MG63 (cell line): Measurements from ENCODE around the gene HRH1. TPM values are rescaled to one million over a fixed set of nuclear protein-coding genes. Genes with fewer than 3 reads are reported as not detected.
"Not testable (repeated sequence)": the region's sequence is repeated elsewhere in the genome, so short reads cannot be mapped to it uniquely, and the experiment has no call there.

Source experiments
- DNase-seq: peaks from one replicate; pipeline ENCODE4 v3.0.0-alpha.2; 2020
- H3K27me3 ChIP-seq: fragments of 250-450 bp; sonication (Bioruptor Pico); 2 replicates; pipeline ENCODE4 v1.5.1; 2020; ENCODE audit warnings: mild to moderate bottlenecking, moderate library complexity
- H3K36me3 ChIP-seq: fragments of 250-450 bp; sonication (Bioruptor Pico); 2 replicates; pipeline ENCODE4 v1.5.1; 2020; ENCODE audit warnings: mild to moderate bottlenecking, moderate library complexity
- H3K4me3 ChIP-seq: fragments of 250-450 bp; sonication (Bioruptor Pico); 2 replicates; pipeline ENCODE4 v1.5.1; 2020; ENCODE audit warnings: mild to moderate bottlenecking, moderate library complexity
- H3K9me3 ChIP-seq: fragments of 250-450 bp; sonication (Bioruptor Pico); 2 replicates; pipeline ENCODE4 v1.5.1; 2020; ENCODE audit warnings: mild to moderate bottlenecking, moderate library complexity
- total RNA-seq: library from RNA; depleted of rRNA; stranded (reverse); fragments of >200 nt; shearing (Covaris generic); gene quantifications from 2 replicates; pipeline ENCODE4 v1.2.3, GENCODE V29; 2014; ENCODE audit warnings: low replicate concordance

The HRH1 gene
- total RNA-seq, 1 experiment from 2014 or later, result 5.5 TPM

DNA sequence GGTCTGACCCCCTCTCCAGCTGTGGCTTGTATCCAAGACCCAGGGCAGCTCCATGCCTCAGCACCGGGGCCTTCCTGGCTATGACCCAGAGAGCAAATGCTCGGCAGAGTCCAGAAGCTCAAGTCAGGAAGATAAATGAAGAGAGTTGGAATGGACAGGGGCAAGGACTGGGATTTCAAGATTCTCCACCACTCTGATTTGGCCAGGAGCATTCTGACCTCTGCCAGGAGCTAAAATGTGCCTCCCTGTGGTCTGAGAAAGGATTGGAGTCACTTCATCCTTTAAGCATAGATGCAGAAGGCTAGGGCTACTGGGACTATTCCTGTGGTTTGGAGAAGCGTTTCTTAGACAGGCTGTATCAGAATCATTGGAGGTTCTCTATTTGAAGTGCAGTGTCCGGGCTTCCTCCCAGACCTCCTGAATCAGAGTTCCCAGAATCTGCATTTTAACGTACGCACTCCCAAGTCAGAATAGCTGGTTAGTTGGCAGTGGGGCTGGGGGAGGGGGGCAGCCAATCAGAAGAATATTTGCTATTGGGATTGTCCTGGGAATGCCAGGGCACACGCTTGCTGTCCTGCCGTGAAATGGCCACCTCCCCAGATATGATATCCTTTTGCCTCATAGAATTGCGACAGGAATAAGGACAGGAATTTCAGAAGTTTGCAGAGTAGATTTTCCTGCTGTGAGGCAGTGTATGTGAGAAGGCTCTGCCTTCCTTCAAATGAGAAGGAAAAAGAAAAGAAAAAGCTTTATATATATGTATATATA, 57.4 kb downstream of the HRH1 start:
- Histone ChIP-seq H3K9me3 (no peaks in the 10 kb centered on the region), H3K4me3 (no peak overlapping the region), H3K36me3 (peaks cover 3% of the 10 kb centered on the region), H3K27me3 (no peaks in the 10 kb centered on the region)
- DNase-seq, result peak; percentile 47

DNA sequence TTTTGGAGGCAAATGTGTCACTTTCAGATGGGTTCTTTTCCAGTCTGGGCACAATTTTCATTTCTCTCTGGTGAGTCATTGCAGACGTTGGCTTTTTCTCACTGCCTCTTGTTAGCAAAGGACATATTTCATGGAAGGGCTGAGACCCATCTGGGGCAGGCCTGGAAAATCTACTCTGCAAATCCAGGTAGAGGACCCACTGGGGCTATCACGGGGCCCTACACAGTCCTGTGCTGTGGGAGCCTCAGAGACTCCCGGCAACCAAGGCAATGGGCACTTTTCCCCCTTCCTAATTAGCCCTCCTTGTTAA, 58.0 kb downstream of the HRH1 start:
- Histone ChIP-seq H3K4me3 (no peak overlapping the region), H3K36me3 (peaks cover 2% of the 10 kb centered on the region), H3K9me3 (no peaks in the 10 kb centered on the region), H3K27me3 (no peaks in the 10 kb centered on the region)
- no peak for DNase-seq

DNA sequence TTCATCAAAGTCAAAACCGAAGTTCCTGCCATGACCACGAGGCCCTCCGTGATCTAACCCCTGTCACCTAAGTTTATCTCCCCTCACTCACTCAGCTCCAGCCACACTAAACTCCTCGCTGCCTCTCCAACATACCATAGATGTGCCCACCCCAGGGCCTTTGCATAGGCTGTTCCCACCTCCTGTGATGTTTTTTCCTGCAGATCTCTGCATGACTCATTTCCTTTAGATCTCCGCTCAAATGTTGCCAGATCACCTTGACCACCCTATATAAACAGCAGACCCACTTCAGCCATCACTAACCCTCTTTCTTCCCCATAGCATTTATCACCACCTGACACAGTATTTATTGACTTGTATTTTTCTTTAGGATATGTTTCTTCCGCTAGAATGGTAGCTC, 58.5 kb downstream of the HRH1 start:
- peaks cover 2% of the 10 kb centered on the region for H3K36me3 ChIP-seq
- H3K4me3 ChIP-seq, result no peak overlapping the region
- no peaks in the 10 kb centered on the region for H3K27me3 ChIP-seq
- no peaks in the 10 kb centered on the region for H3K9me3 ChIP-seq
- no peak for DNase-seq

DNA sequence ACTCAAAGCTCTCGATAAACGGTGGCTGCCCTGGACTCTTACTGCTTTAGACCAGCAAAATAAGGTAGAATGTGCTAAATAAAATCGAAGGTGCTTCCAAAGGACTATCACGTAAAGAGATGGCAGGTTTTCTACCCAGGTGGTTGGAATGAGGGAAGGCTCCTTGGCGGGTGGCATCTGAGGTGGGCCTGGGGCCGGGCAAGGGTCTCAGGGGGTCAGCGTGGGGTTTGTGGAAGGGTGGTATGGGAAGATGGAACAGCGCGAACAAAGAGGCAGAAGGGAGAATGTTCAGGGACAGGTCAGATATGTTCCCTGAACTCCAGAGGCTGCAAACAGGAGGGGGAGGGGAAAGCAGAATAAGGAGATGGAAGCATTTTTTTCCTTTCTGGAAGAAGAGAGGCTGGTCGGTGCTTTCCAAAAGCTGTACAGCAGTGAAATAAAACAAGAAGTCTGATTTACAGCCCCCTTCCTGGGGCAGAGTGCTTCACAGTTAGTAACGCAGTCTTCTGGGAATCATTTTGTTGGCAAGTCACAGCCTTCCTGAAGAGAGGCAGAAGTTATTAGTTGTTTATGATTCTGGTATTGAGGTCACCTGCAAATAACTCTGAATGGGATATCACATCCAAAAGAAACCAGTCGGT, 59.6 kb downstream of the HRH1 start:
- Histone ChIP-seq H3K27me3 (no peaks in the 10 kb centered on the region), H3K9me3 (no peaks in the 10 kb centered on the region), H3K36me3 (peaks cover 2% of the 10 kb centered on the region), H3K4me3 (no peak overlapping the region)
- DNase-seq, result no peak

DNA sequence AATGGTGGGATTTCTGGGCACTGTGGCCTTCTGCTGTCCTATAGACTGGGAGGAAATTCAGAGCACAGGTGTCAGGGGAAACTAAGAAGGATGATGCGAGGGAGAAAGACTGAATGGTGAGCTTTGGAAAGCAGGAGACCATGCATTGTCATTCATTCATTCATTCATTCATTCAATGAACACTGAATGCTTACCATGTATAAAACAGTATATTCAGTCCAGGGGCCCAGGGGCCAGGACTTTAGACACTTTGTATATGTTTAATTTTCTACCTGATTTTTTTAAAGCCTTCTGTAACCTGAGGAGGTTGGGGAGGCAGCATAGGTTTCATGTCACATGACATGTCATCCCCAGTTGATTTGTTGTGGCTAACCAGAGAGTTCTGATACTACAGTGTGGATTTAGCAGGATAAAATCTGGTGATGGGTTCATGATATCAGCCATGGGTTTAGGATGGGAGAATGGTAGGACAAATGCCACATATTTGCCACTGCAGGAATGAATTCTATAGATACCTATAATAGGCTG, 60.2 kb downstream of the HRH1 start:
- Histone ChIP-seq H3K9me3 (no peaks in the 10 kb centered on the region), H3K36me3 (peaks cover 2% of the 10 kb centered on the region), H3K4me3 (no peak overlapping the region), H3K27me3 (no peaks in the 10 kb centered on the region)
- no peak for DNase-seq

DNA sequence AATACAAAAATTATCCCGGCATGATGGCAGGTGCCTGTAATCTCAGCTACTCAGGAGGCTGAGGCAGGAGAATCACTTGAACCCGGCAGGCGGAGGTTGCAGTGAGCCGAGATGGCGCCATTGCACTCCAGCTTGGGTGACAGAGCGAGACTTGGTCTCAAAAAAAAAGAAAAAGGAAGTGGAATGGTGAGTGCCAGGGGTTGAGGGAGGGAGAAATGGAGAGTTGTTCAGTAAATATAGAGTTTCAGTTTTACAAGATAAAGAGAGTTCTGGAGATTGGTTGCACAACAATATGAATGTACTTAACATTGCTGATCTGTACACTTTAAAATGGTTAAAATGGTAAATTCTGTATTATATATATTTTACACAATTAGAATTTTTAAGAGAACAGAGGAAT, 63.1 kb downstream of the HRH1 start:
- H3K9me3 ChIP-seq, H3K36me3 ChIP-seq, H3K4me3 ChIP-seq, H3K27me3 ChIP-seq, DNase-seq: not testable (repeated sequence)

DNA sequence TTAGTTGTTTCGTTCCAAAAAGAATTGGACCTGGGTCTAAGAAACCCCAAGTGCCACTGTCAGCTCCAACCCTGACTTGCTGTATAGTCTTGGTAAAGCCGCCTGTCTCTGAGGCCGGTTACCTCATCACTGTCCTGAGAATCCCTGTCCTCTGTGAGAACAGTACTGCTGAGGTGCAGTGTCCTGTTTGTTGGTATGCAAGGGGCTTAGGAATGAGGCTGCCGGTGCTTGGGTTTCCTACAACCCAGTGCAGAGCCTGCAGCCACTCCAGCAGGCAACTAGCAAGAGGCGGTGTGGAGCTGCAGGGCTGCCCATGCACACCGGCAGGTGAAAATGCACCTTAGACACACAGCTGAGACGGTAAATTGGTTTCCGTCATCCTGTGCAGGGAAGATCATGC, 65.9 kb downstream of the HRH1 start:
- Histone ChIP-seq H3K27me3 (no peaks in the 10 kb centered on the region), H3K9me3 (no peaks in the 10 kb centered on the region), H3K36me3 (no peaks in the 10 kb centered on the region; the same call in 1 of the 2 replicates), H3K4me3 (no peak overlapping the region)
- no peak for DNase-seq

DNA sequence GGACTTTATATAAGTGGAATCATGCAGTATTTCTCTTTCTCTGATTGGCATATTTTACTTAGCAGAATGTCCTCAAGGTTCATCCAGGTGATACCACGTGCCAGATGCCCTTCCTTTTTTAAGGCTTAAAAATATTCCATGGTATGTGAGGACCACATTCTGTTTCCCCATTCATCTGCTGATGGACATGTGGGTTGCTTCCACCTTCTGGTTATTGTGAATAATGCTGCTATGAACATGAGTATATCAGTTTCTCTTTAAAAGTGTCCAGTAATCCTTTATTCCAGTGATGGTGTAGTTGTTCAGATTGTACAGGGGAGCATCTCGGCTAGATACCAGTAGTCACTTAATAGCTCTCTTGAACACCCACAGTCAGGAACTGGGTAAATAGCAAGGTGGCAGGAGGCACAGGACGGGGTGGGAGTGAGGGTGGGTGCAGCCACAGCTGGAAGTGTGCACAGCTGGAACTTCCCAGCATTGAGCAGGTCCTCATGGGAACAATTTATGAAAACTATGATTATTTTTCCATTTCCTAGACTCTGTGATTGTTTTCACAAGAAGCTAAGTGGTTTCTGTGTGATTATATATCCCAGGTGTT, 67.6 kb downstream of the HRH1 start:
- H3K27me3 ChIP-seq, result no peaks in the 10 kb centered on the region
- no peaks in the 10 kb centered on the region for H3K36me3 ChIP-seq
- no peak for DNase-seq
- H3K4me3 ChIP-seq, result no peak overlapping the region
- H3K9me3 ChIP-seq, result no peaks in the 10 kb centered on the region

DNA sequence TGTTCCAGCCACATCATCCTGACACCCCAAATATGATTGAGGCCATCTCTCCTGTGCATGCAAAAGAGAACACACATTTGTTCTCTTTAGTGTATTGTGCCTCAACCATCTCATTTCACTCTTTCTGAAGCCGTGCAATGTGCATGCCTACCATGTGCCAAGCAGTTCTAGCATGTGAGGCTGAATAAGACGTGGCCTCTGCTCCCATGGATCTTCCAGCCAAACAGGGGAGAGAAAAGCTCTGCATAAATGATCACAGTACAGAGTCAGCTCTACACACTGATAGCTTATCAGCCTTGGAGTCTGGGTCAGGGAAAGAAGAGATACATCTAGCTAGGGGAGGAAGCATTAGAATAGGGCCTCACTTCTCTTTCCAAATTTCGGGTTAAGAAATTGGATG, 69.7 kb downstream of the HRH1 start:
- no peaks in the 10 kb centered on the region for H3K27me3 ChIP-seq
- no peaks in the 10 kb centered on the region for H3K36me3 ChIP-seq
- no peak overlapping the region for H3K4me3 ChIP-seq
- DNase-seq, result no peak
- H3K9me3 ChIP-seq, result no peaks in the 10 kb centered on the region

DNA sequence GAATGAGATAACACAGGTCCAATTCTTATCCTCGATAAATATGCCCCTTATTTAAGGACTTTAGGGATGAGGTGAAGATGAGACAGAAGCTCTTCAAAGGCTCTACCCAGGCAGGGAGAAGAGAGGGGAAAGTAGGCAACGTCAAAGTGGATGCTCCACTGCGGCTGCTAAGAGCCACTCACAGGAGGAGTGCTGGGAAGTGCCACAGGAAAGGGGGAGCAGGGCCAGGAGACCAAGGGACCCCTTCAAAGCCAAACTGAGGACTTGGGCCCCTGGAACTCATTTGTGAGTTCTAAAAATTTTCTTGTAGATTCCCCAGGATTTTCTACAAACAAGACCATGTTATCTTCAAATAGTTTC, 70.6 kb downstream of the HRH1 start:
- H3K9me3 ChIP-seq, result no peaks in the 10 kb centered on the region
- no peaks in the 10 kb centered on the region for H3K36me3 ChIP-seq
- no peaks in the 10 kb centered on the region for H3K27me3 ChIP-seq
- no peak for DNase-seq
- peak overlapping the region; percentile 68 for H3K4me3 ChIP-seq

DNA sequence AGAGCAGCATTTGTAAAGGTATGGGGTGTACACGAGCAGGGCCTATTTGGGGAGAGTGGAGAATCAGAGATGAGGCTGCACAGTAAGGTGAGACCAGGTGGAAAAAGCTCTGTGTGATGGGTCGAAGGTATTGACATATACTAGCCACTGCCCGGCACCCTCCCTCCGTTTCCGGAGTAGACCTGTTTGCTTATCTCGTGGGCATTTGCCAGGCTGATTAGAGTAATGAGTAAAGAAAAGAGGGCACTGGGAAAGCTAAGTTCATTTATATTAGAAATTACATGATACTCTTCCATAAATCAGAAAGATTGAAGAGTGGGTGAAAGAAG, 71.7 kb downstream of the HRH1 start:
- Histone ChIP-seq H3K36me3 (no peaks in the 10 kb centered on the region; the same call in 1 of the 2 replicates), H3K9me3 (no peaks in the 10 kb centered on the region), H3K27me3 (no peaks in the 10 kb centered on the region), H3K4me3 (peak overlapping the region; percentile 68)
- no peak for DNase-seq

DNA sequence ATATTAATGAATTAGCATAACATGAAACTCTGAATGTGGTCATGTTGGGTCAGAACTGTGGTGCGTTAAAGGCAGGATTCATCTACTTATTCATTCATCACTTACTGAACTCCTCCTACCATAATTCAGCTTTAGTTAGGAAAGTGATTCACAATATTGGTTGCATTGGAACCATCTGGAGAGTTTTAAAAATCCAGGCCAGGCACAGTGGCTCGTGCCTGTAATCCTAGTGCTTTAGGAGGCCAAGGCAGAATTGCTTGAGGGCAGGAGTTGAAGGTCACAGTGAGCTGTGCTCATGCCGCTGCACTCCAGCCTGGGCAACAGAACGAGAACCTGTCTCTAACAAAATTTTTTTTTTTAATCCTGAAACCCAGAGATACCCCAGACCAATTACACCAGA, 73.7 kb downstream of the HRH1 start:
- H3K36me3 ChIP-seq, result no peaks in the 10 kb centered on the region; the same call in 1 of the 2 replicates
- H3K9me3 ChIP-seq, result no peaks in the 10 kb centered on the region
- no peaks in the 10 kb centered on the region for H3K27me3 ChIP-seq
- H3K4me3 ChIP-seq, result no peak overlapping the region
- no peak for DNase-seq

DNA sequence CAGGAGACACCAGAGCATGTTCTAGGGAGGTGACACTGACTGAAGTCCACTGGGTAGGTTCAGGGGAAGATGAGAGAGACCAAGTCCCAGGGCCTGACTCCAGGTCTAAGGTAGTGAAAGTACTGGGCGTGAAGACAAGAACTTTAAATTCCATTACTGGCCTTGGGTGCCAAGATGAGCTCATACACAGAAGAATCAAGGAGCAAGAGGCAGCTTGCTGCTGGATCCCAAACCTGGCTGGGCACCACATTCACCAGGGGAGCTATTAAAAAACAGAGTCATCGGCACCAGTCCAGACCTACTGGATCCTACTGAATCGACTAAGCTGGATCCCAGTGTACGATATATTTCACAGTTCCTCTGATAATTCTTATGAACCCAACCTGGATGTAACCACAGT, 75.8 kb downstream of the HRH1 start:
- H3K4me3 ChIP-seq, result no peak overlapping the region
- peak; percentile 67 for DNase-seq
- no peaks in the 10 kb centered on the region for H3K27me3 ChIP-seq
- no peaks in the 10 kb centered on the region; the same call in 1 of the 2 replicates for H3K36me3 ChIP-seq
- no peaks in the 10 kb centered on the region for H3K9me3 ChIP-seq

DNA sequence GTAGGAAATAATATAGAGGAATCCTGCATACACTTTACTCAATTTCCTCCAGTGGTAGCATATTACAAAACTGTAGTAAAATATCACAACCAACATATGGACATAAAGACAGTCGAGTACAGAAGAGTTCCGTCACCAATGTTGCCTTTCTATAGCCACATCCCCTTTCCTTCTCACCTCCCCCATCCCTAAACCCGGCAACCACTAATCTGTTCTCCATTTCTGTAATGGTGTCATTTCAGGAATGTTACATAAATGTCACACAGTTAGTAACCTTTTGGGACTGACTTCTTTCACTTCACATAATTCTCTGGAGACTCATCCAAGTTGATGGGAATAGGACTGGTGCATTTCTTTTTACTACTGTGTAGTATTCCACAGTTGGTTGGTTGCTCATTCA, 76.5 kb downstream of the HRH1 start:
- no peaks in the 10 kb centered on the region for H3K9me3 ChIP-seq
- no peak for DNase-seq
- no peak overlapping the region for H3K4me3 ChIP-seq
- no peaks in the 10 kb centered on the region for H3K27me3 ChIP-seq
- H3K36me3 ChIP-seq, result no peaks in the 10 kb centered on the region; the same call in 1 of the 2 replicates

DNA sequence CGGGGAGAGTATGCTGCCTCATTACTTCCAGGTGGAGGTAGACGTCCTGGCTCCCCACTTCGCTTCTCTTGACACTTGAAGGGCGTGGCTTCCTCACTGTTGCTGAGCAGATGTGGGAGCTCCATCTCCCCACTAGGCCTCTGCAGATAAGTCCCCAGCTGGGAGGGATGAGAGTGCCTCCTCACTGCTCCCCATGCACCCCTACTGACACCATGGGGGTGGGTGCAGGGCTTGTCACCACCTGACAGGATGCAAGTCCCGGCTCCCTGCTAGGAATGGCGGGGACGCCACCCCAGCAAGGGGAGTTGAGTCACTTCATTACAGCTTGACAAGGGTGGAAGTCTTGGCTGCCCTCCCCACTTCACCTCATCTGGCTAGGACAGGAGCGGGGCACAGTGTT, 81.1 kb downstream of the HRH1 start:
- DNase-seq, result no peak
- Histone ChIP-seq H3K36me3 (no peaks in the 10 kb centered on the region; the same call in none of the 2 replicates), H3K9me3 (peaks cover 3% of the 10 kb centered on the region; the same call in 1 of the 2 replicates), H3K27me3 (no peaks in the 10 kb centered on the region), H3K4me3 (no peak overlapping the region)

DNA sequence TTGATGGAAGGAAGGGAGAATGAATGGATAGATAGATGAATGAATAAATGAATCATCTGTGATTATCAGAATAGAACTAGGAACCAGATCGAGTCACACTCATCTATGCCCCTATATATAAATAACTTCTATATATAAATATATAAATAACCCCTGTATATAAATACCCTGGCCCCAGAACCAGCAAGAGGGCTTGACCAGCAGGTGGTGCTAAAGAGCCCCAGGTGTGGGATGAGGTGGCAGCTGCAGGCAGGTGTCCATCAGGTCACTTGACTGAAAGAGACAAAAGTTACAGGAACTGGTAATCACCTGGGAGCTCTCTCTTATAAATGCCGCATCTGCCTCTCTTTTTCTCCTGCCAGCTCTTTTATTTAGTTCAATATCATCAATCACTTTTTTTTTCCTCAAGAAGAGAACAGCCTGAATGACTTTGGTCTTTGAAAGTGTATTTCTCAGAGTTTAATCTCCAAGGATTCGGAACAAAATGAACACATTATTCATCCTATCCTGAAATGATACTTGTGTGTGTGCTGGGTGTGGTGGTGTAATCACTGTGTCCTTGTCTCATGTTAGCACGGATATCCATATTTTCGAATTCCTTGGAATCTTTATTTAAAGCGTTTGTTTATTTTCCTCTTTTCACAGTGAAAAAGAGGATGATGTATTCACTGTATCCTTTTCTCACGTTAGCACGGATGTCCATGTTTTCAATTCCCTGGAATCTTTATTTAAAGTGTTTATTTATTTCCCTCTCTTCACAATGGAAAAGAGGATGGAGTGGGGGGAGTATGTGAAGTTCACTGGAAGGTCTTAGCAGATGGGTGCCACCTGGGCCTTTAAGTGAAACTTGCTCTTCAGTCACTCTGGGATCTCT, 82.5 kb downstream of the HRH1 start:
- DNase-seq, result peak; percentile 19
- Histone ChIP-seq H3K9me3 (peaks cover 3% of the 10 kb centered on the region; the same call in 1 of the 2 replicates), H3K36me3 (no peaks in the 10 kb centered on the region; the same call in 1 of the 2 replicates), H3K4me3 (no peak overlapping the region), H3K27me3 (no peaks in the 10 kb centered on the region)

DNA sequence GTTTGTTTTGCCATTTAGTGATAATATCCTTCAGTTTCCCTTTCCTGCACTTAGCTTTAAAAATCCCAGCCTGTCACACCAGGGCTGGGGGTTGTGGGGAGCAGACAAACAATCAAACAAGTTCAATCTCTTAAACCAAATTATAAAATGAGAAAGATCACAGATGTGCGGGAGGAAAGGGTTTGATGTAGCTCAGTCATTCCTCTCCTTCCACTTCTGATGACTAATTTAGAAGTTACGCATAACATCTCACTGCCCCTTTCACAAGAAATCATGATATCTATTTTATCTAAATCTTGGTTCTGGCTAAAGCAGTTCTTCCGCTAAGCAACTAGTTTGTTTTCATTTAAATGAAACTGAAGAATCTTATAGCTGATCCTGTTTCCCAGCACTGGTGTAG, 83.8 kb downstream of the HRH1 start:
- peaks cover 3% of the 10 kb centered on the region; the same call in 1 of the 2 replicates for H3K9me3 ChIP-seq
- H3K4me3 ChIP-seq, result no peak overlapping the region
- no peaks in the 10 kb centered on the region; the same call in 1 of the 2 replicates for H3K36me3 ChIP-seq
- H3K27me3 ChIP-seq, result no peaks in the 10 kb centered on the region
- no peak for DNase-seq
